HPDE6-E6E7 (cell line): ENCODE results near the gene CHRFAM7A.
"Not testable (repeated sequence)": the region's sequence is repeated elsewhere in the genome, so short reads cannot be mapped to it uniquely, and the experiment has no call there.

Experiments
- DNase-seq: peaks from one replicate; pipeline ENCODE4 v3.0.0; 2011; ENCODE audit warnings: missing footprints; ENCODE audit errors: extremely low spot score

CHRFAM7A gene

DNA sequence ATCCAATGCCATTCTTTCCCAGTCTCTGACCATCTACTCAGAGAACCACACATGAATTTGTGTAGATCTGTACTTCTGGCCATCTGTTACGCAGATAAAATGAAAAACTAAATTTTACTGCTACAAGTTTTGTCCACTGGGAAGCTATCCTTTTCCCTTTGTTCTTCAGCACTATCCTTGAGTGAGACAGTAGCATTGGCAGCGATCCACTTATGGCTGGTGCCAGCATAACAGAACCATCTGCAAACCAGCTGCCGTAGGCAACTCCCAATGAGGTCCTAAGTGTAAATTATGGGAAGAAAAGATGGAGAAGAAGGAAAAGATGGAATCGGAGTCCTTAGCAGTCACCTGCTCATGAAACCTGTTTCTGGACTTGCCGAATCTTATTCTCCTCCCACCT, 72.3 kb downstream of the CHRFAM7A start:
- not testable (repeated sequence) for DNase-seq

DNA sequence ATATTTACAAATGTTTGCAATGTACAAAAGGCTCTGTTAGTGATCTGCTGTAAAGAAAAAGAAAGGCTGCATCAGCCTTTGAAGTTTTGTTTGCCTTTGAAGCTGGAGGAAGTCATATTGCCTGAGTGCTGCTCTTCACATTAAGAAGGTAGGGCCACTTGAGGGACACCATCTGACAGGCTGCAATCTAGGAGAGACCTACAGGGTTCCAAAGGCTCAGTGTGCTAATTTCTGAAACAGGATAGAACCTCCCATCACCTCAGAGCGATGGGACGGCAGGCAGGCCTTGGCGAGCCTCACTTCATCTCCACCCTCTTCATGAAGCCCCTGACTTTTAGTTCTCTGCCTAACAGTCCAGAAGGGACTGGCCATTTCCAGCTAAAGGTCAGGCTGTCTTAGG, 77.6 kb downstream of the CHRFAM7A start:
- DNase-seq: not testable (repeated sequence)

DNA sequence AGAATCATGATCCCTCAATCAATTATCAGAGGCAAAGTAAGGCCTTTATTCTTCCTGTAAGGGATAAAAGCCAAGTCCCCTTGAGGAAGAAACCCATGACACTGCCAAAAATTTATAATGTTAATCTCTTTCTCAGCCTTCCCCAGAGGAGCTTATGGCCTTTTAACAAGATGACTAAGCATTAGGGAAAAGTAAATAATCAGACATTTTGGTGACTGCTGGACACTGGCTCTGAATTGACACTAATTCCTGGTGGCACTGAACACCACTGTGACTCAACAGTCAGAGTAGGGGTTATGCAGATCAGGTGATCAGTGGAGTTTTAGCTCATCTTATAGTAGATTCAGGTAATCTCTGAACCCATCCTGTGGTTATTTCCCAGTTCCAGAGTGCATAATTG, 82.8 kb downstream of the CHRFAM7A start:
- DNase-seq: not testable (repeated sequence)
